Mucosa of rectum (tissue), 2 donors: ENCODE data around the gene MCM7.
A peak's percentile ranks its signal among the peaks of the same experiment; 100 is the strongest.
"Not testable (repeated sequence)": the region's sequence is repeated elsewhere in the genome, so short reads cannot be mapped to it uniquely, and the experiment has no call there.

ENCODE experiments used
- H3K27ac ChIP-seq, 2 donors: one replicate each; pipeline ENCODE4 v1.7.0; 2013; ENCODE audit warnings: inconsistent platforms in 2 of 2, low read depth in 2 of 2, low read length in 2 of 2
- H3K27me3 ChIP-seq, 2 donors: one replicate each; pipeline ENCODE4 v1.7.0; 2013; ENCODE audit warnings: low read length in 2 of 2; ENCODE audit not compliant: control insufficient read depth in 2 of 2, insufficient read depth in 2 of 2
- H3K36me3 ChIP-seq, 2 donors: one replicate each; pipeline ENCODE4 v1.7.0; 2013; ENCODE audit warnings: low read length in 2 of 2; ENCODE audit not compliant: control insufficient read depth in 2 of 2, insufficient read depth in 2 of 2
- H3K4me1 ChIP-seq, 2 donors: one replicate each; pipeline ENCODE4 v1.7.0; 2013; ENCODE audit warnings: low read length in 2 of 2, mild to moderate bottlenecking in 1 of 2; ENCODE audit not compliant: control insufficient read depth in 2 of 2, insufficient read depth in 2 of 2
- H3K4me3 ChIP-seq, 2 donors: one replicate each; pipeline ENCODE4 v1.7.0; 2013; ENCODE audit warnings: low read length in 2 of 2
- H3K9ac ChIP-seq, 2 donors: one replicate each; pipeline ENCODE4 v1.7.0; 2013; ENCODE audit warnings: low read length in 2 of 2, low read depth in 1 of 2, mild to moderate bottlenecking in 1 of 2
- H3K9me3 ChIP-seq, 2 donors: one replicate each; pipeline ENCODE4 v1.7.0; 2013; ENCODE audit warnings: low read length in 2 of 2; ENCODE audit not compliant: control insufficient read depth in 2 of 2
- donor health status: healthy.
- donor health status: Normal muscosa, but diverticular disease.

Gene MCM7

DNA sequence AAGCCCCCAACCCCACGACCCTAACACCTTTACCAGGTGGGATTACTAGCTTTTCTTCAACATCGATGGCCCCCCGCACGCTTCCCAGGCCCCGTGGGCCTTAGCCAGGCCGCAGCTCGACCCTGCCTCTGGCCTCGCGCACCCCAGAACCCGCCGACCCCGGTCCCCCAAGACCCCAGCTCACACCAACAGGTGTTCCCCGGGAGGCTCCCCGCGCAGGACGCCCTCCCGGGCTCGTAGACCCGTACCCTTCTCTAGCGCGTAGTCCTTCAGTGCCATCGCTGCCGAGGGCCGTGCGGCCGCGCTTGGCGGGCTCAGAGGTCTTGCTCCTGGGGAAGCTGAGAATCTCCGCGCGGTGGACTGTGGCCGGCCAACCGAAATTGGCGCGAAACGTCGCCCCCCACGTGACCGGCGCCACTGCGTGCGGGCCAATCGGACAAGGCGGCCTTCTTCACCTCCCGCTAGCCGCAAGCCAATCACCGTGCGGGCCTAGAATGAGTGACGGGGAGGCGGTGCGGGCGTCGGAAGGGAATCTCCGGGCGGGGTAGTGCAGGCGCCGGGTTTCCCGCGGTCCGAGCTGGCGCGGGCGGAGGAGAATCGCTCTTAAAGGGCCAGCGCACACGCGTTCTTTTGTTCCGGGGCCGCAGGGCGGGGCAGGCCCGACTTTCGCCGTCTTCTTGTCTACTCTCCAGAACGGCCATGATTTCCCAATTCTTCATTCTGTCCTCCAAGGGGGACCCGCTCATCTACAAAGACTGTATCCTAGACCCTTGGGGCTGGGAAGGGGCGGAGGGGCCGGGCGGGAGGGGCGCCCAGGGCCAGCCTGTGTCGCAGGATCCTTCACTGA, at the start of gene MCM7, which contains the start of gene AP4M1:
Gene MCM7 (minus strand): TSS at position 382 of the 847 bp plus-strand sequence. CDS start 103 bp downstream, at position 279.
Gene AP4M1 (plus strand): TSS at position 628 of the 847 bp plus-strand sequence. CDS start 72 bp downstream, at position 700.
- H3K36me3 ChIP-seq = peaks cover 36 to 47% of the 10 kb centered on the region in 2 donors
- peak within 1 kb of the TSS; percentile 68 to 85 for H3K9ac ChIP-seq
- peaks cover 11 to 17% of the 10 kb centered on the region in 2 donors for H3K4me1 ChIP-seq
- H3K27me3 ChIP-seq = no peaks in the 10 kb centered on the region
- no peaks in the 10 kb centered on the region for H3K9me3 ChIP-seq
- peak within 1 kb of the TSS; percentile 90 to 96 for H3K27ac ChIP-seq
- H3K4me3 ChIP-seq = peak within 1 kb of the TSS; percentile 84 to 86

- no peaks in the 10 kb centered on the region for H3K27me3 ChIP-seq
- peaks cover 2 to 5% of the 10 kb centered on the region in 2 donors for H3K36me3 ChIP-seq
- H3K9ac ChIP-seq = peak within 1 kb of the TSS; percentile 95 to 99
- H3K4me3 ChIP-seq = peak within 1 kb of the TSS; percentile 94 to 100
- peak within 1 kb of the TSS; percentile 86 to 91 for H3K27ac ChIP-seq
- H3K4me1 ChIP-seq = peaks cover 22 to 30% of the 10 kb centered on the region in 2 donors
- no peaks in the 10 kb centered on the region for H3K9me3 ChIP-seq
These were observed 47.5 kb upstream of the MCM7 start, which contains the start of gene LAMTOR4 for GRCh38 chr7:100148559-100149328. LAMTOR4 (plus strand) TSS chr7:100148918; CDS start chr7:100148973, 55 bp downstream.

GRCh38 chr7:100148225-100148558, 47.0 kb upstream of the MCM7 start:
- peaks cover 0 to 5% of the 10 kb centered on the region in 2 donors for H3K36me3 ChIP-seq
- H3K4me1 ChIP-seq = peaks cover 17 to 25% of the 10 kb centered on the region in 2 donors
- peak overlapping the region; percentile 77 to 90 for H3K27ac ChIP-seq
- H3K27me3 ChIP-seq = no peaks in the 10 kb centered on the region
- H3K4me3 ChIP-seq = peak overlapping the region; percentile 94 to 100
- H3K9me3 ChIP-seq = no peaks in the 10 kb centered on the region
- peak overlapping the region; percentile 77 to 99 for H3K9ac ChIP-seq

DNA sequence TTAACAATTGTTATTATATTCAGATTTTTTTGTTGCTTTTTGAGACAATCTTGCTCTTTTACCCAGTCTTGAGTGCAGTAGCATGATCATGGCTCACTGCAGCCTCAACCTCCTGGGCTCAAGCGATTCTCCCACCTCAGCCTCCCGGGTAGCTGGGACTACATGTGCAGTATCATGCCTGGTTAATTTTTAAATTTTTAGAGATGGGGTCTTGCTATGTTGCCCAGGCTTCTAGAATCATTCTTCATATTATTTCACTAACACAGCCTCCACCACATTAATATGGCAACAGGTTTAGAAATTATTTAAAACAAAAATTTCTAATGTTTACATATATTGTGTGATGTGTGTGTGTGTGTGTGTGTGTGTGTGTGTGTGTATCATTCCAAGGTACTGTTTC, 46.1 kb upstream of the MCM7 start:
- no peak overlapping the region for H3K9ac ChIP-seq
- H3K27me3 ChIP-seq = no peaks in the 10 kb centered on the region
- peaks cover 0 to under 1% of the 10 kb centered on the region in 2 donors for H3K36me3 ChIP-seq
- no peaks in the 10 kb centered on the region for H3K9me3 ChIP-seq
- no peak overlapping the region for H3K4me3 ChIP-seq
- H3K27ac ChIP-seq = no peak overlapping the region
- H3K4me1 ChIP-seq = peaks cover 19 to 20% of the 10 kb centered on the region in 2 donors

- H3K4me3 ChIP-seq, H3K27ac ChIP-seq, H3K9ac ChIP-seq, H3K36me3 ChIP-seq, H3K9me3 ChIP-seq, H3K27me3 ChIP-seq: not testable (repeated sequence)
- peaks cover 15 to 19% of the 10 kb centered on the region in 2 donors for H3K4me1 ChIP-seq
These were observed 45.2 kb upstream of the MCM7 start for GRCh38 chr7:100146350-100146749.

DNA sequence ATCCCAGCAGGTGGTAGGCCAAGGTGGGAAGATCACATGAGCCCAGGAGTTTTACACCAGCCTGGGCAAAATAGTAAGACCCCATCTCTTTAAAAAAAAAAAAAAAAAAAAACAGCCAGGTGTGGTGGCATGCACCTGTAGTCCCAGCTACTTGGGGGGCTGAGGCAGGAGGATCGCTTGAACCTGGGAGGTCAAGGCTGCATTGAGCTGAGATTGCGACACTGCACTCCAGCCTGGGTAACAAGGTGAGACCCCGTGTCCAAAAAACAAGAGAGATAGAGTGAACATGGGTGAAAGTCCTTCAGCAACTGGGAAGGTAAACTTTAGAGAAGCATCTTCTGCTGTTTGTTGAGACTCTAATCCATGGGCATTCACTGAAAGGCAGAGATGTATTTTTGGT, 41.3 kb upstream of the MCM7 start:
- H3K4me1 ChIP-seq = peaks cover 15 to 18% of the 10 kb centered on the region in 2 donors
- H3K36me3 ChIP-seq = no peaks in the 10 kb centered on the region
- no peak overlapping the region for H3K4me3 ChIP-seq
- no peaks in the 10 kb centered on the region for H3K9me3 ChIP-seq
- peak overlapping the region; percentile 59 to 92 for H3K27ac ChIP-seq
- no peak overlapping the region for H3K9ac ChIP-seq
- no peaks in the 10 kb centered on the region for H3K27me3 ChIP-seq

GRCh38 chr7:100141555-100141949, 40.4 kb upstream of the MCM7 start:
- Histone ChIP-seq H3K4me3 (no peak overlapping the region), H3K27ac (peak overlapping the region; percentile 84 to 92), H3K36me3 (no peaks in the 10 kb centered on the region), H3K27me3 (no peaks in the 10 kb centered on the region), H3K9me3 (no peaks in the 10 kb centered on the region), H3K4me1 (peaks cover 15 to 18% of the 10 kb centered on the region in 2 donors), H3K9ac (peak overlapping the region; percentile 26 to 34)

DNA sequence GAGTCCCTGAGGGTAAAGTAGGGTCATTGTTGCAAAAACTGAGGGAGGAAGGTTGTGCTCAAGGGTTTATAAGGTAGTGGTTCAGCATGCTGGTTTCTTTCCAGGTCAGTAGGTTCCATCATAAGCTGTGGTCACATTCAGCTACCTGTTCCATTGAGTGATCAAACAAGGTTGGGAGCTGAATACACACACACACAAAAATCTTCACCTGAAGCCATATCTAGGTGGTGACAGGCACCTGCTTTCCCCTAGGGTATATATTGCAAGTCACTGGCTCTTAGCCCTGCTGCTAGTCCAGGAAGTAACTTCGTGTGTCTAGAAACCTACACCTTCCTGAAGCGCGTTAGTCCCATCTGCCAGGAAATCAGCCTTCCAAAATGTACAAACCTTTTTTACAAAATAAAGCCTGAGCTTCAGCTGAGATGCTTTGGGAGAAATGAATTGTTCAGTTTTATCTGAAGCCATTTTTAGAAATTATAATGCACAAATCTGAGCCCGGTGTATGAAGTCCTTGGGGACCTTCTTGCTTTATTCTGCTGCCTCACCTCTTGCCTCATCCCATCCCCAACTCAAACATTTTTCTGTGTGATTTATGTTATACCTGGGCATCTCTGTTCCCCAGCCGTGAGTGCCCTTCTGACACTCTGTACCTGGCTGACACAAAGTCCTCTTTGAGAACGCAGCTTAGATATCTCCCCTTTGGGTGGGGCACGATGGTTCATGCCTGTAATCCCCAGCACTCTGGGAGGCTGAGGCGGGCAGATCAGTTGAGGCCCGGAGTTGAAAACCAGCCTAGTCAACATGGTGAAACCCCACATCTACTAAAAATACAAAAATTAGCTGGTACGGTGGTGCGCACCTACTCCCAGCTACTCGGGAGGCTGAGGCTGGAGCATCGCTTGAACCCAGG, 36.9 kb upstream of the MCM7 start:
- H3K4me1 ChIP-seq = peaks cover 15 to 18% of the 10 kb centered on the region in 2 donors
- H3K27ac ChIP-seq = peak overlapping the region; percentile 34 to 46
- H3K9ac ChIP-seq = no peak overlapping the region
- H3K27me3 ChIP-seq = no peaks in the 10 kb centered on the region
- no peaks in the 10 kb centered on the region for H3K36me3 ChIP-seq
- no peak overlapping the region for H3K4me3 ChIP-seq
- H3K9me3 ChIP-seq = no peaks in the 10 kb centered on the region

- Histone ChIP-seq H3K4me3 (no peak overlapping the region), H3K9ac (no peak overlapping the region), H3K9me3 (no peaks in the 10 kb centered on the region), H3K27ac (no peak overlapping the region), H3K27me3 (no peaks in the 10 kb centered on the region), H3K4me1 (peaks cover 12 to 21% of the 10 kb centered on the region in 2 donors), H3K36me3 (no peaks in the 10 kb centered on the region)
These were observed 31.5 kb upstream of the MCM7 start for GRCh38 chr7:100132697-100133151.
